Activated gamma-delta T cell (primary cell): ENCODE measurements around the gene KRT2.

Experiments used
- DNase-seq: peaks from one replicate; lab custom pipeline; 2025; lab: John Stamatoyannopoulos, UW

Gene KRT2

GRCh38 chr12:52600071-52600470 is 51.9 kb downstream of the KRT2 start:
- no peak for DNase-seq

GRCh38 chr12:52598966-52599365 is 53.0 kb downstream of the KRT2 start:
- DNase-seq: no peak
